Panc1 (cell line): ENCODE data around the gene CENPT. TPM values are rescaled to one million over a fixed set of nuclear protein-coding genes. Genes with fewer than 3 reads are reported as not detected.

Experiments
- ATAC-seq: fragments of 200-7000 bp; cut with Tn5 transposase; 2 replicates; pipeline ENCODE4 v1.9.1; 2020; ENCODE audit warnings: mild to moderate bottlenecking, moderate library complexity
- BruUV-seq: library from RNA; stranded (reverse); fragments of 400-500 nt; replicated peaks from 2 replicates; lab custom pipeline; 2021; lab: Mats Ljungman, UMichigan
- CTCF ChIA-PET: fragments of 300-600 bp; sonication (Branson Sonifier 250); formaldehyde crosslinking; loops from one replicate; lab custom pipeline; 2022; ENCODE audit warnings: antibody characterized with exemption; lab: Charles Lee
- POLR2A ChIA-PET: fragments of 300-600 bp; sonication (Branson Sonifier 250); formaldehyde crosslinking; loops from one replicate; lab custom pipeline; 2022; ENCODE audit warnings: antibody characterized with exemption; lab: Charles Lee
- DNase-seq: peaks from one replicate; pipeline ENCODE4 v3.0.0-alpha.2; 2010; ENCODE audit warnings: low read depth, low spot score
- H3K27ac ChIP-seq: 2 replicates; pipeline ENCODE4 v1.5.1; 2011; ENCODE audit warnings: mild to moderate bottlenecking, low read length, inconsistent platforms
- H3K27me3 ChIP-seq: fragments of 200-500 bp; sonication (Bioruptor generic); 2 replicates; pipeline ENCODE4 v1.6.0; 2014; ENCODE audit warnings: low read length, inconsistent platforms; ENCODE audit not compliant: control insufficient read depth, insufficient read depth
- H3K36me3 ChIP-seq: fragments of 200-500 bp; sonication (Bioruptor generic); 2 replicates; pipeline ENCODE4 v1.5.1; 2014; ENCODE audit warnings: inconsistent platforms, mild to moderate bottlenecking, low read length, moderate library complexity; ENCODE audit not compliant: control insufficient read depth, insufficient read depth
- H3K4me1 ChIP-seq: 2 replicates; pipeline ENCODE4 v1.5.1; 2011; ENCODE audit warnings: inconsistent platforms, mild to moderate bottlenecking, low read length, moderate library complexity; ENCODE audit not compliant: control insufficient read depth, insufficient read depth
- H3K4me3 ChIP-seq, 2 experiments: 2 replicates each; pipeline ENCODE4 v1.5.1; 2011 to 2012; ENCODE audit warnings: low read depth in 2 of 2, low read length in 2 of 2, mild to moderate bottlenecking in 2 of 2, inconsistent platforms in 1 of 2, moderate library complexity in 1 of 2
- H3K9me3 ChIP-seq: fragments of 200-500 bp; sonication (Bioruptor generic); 2 replicates; pipeline ENCODE4 v1.5.1; 2014; ENCODE audit warnings: low read depth, mild to moderate bottlenecking, inconsistent platforms, low read length, moderate library complexity; ENCODE audit not compliant: control insufficient read depth, insufficient read depth
- CTCF ChIP-seq: fragments of 450-650 bp; IDR thresholded peaks from 2 replicates; pipeline ENCODE4 v1.5.1; 2017; ENCODE audit warnings: mild to moderate bottlenecking
- POLR2AphosphoS5 ChIP-seq: IDR thresholded peaks from 2 replicates; pipeline ENCODE4 v1.6.1; 2012; ENCODE audit warnings: mild to moderate bottlenecking, low read depth, low read length, moderate library complexity
- REST ChIP-seq, 2 experiments: IDR thresholded peaks; 2 replicates each; pipeline ENCODE4 v1.6.1; 2011 to 2012; ENCODE audit warnings: low read depth in 2 of 2, control low read depth in 1 of 2, low read length in 1 of 2, mild to moderate bottlenecking in 1 of 2, moderate library complexity in 1 of 2; ENCODE audit not compliant: insufficient read depth in 1 of 2
- SIN3A ChIP-seq: IDR thresholded peaks from 2 replicates; pipeline ENCODE4 v1.6.1; 2012; ENCODE audit warnings: low read depth, mild to moderate bottlenecking, low read length, moderate library complexity, borderline replicate concordance; ENCODE audit not compliant: insufficient read depth
- TCF7L2 ChIP-seq: IDR thresholded peaks from 2 replicates; pipeline ENCODE4 v1.6.1; 2011; ENCODE audit warnings: mild to moderate bottlenecking, low read depth, low read length, inconsistent platforms
- in situ Hi-C: cut with HindIII; loops from 2 replicates; pipeline ENCODE4 v1.10.0; 2016; ENCODE audit warnings: low sequenced_read_pairs, low pct_unique_long_range_greater_than_20kb
- intact Hi-C: fragments of 100-400 bp; cut with micrococcal nuclease; formaldehyde crosslinking; loops from one replicate; pipeline ENCODE4 v1.10.0; 2022; ENCODE audit not compliant: unreplicated experiment
- total RNA-seq: library from RNA; stranded (reverse); gene quantifications from one replicate; pipeline ENCODE4 v1.2.1, GENCODE V29; 2021; ENCODE audit not compliant: unreplicated experiment

The CENPT gene
- total RNA-seq, 1 experiment from 2014 or later, result 43.4 TPM

GRCh38 chr16:67874372-67874771, 26.9 kb upstream of the CENPT start:
- ChIA-PET POLR2A (no interaction called here), CTCF (no interaction called here)
- H3K36me3 ChIP-seq, result no peaks in the 10 kb centered on the region; the same call in none of the 2 replicates
- ATAC-seq (no peak), DNase-seq (no peak)
- H3K4me3 ChIP-seq, result peak overlapping the region; percentile 85 to 87
- H3K9me3 ChIP-seq, result no peaks in the 10 kb centered on the region
- H3K27ac ChIP-seq, result peak overlapping the region; percentile 90
- TSS peak; percentile 69 for BruUV-seq
- H3K4me1 ChIP-seq, result peaks cover 17% of the 10 kb centered on the region
- TF ChIP-seq REST (IDR thresholded peaks at IDR 0.05; ENCODE audit: insufficient read depth in 1 of 2, low read depth in 2 of 2, low read length in 1 of 2) (no peak), TCF7L2 (no peak), CTCF (no peak)
- intact Hi-C loops (no loop called here), in situ Hi-C loops (no loop called here)
- no peaks in the 10 kb centered on the region for H3K27me3 ChIP-seq

GRCh38 chr16:67873435-67874370, 26.2 kb upstream of the CENPT start:
- Histone ChIP-seq H3K9me3 (no peaks in the 10 kb centered on the region), H3K27me3 (no peaks in the 10 kb centered on the region), H3K36me3 (no peaks in the 10 kb centered on the region; the same call in none of the 2 replicates), H3K4me3 (peak overlapping the region; percentile 85 to 87), H3K4me1 (peaks cover 17% of the 10 kb centered on the region), H3K27ac (peak overlapping the region; percentile 90)
- TF ChIP-seq POLR2AphosphoS5, result no peak
- TF ChIP-seq CTCF, result no peak
- no peak for TF ChIP-seq SIN3A
- no peak for TF ChIP-seq TCF7L2
- intact Hi-C loops, result no loop called here
- ChIA-PET POLR2A (no interaction called here), CTCF (no interaction called here)
- no TSS peak for BruUV-seq
- DNase-seq (no peak), ATAC-seq (peak; percentile 14; the same call in 1 of the 2 replicates)
- in situ Hi-C loops, result no loop called here
